ENCODE measurements around the gene LPIN1.

Gene LPIN1

DNA sequence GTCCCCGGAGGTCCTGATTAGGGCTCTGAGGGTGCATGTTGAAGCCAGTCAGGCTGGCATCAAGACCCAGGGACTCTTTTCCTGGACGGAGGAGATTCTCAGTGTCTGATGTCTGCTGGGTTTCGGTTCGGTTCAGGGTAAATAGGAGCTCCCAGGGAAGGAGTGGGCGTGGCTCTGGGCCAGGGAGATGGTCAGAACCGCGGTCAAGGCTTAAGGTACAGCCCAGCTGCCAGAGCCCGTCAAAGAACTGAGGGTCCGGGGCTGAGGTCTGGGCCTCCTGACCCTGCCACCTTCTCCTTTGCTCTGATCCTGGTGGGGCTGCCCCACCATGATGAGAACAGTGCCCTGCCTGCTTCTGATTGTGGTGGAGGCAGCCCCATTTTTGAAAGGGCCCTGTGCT is 39.8 kb downstream of the LPIN1 start:
- no peak for DNase-seq

DNA sequence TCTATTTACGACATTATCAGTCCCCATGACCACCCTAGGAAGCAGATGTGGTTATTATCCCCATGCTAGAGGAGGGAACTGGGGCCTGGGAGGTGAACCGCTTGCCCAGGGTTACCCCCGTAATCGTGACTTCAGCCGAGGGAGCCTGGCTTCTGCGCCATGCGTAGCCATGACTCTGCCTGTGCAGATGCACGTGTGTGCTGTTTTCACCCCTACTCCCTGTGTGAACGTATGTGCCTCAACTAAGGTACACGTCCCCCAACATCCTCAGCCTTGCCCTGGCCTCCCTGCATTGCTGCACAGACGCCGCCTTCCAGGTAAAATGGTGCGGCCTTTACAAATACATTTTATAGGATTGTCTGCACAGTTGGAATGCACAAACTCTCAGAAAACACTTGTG is 40.2 kb downstream of the LPIN1 start:
- DNase-seq = no peak

DNA sequence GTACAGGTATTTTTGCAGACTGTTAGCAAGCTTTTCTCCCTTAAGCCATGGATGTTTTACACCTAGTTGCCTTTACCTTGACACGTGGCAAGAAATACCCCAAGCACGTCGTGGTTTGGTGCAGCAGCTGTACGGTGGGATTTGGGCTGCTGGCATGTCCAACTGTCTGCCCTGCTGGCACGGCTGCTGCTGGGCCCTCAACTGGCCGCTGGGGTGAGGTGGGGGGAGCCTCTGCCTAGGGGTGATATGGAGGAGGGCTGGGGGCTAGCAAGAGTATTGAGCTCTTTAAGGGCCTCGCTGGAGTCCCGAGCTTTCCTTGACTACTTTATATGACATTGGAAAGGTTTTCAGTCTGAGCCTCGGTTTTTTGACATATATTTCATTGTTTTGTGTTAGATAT is 41.6 kb downstream of the LPIN1 start:
- DNase-seq = no peak

DNA sequence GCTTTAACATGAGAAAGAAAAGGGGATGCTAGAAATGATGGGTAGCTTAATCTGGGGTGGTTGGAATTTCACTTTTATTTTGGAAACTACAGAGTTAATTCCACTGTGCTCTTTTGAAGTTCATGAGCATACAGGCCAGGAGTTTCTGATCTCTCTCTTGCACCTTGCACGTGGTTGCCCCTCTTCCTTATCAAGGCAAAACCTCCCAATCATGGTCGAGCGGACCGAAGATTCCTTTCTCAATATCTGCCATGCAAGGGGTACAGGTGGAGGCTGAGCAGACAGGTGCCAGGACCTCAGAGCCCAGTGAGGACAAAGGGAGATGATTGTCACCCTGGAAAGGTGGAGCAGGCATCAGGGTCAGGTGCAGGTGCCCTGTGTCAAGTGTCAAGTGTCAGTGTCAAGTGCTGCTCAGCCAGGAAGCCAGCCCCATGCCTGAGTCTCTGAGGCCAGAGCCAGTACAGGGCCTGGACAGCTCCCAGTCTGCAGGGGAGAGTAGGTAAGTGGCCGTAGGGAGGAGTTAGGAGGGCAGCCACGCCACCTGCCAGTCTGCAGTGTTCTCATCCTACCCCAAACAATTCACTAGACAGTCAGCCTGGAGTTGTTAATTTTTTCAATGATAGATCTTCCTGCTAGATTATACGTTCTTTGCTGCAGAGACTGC is 42.2 kb downstream of the LPIN1 start:
- no peak for DNase-seq

DNA sequence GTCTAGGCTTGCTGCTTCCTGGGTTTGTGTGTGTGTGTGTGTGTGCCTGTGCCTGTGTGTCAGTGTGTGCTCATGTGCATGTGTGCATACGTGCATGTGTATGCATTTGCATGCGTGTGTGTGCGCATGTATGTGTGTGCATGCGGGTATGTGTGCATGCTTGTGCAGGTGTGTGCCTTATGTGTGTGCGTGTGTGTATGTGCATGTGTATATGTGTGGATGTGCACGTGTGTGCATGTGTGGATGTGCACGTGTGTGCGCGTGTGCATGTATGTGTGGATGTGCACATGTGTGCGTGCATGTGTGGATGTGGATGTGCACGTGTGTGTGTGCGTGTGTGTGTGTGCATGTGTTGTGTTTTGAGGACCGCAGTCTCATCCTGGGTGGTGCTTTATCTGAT is 42.8 kb downstream of the LPIN1 start:
- no peak for DNase-seq

DNA sequence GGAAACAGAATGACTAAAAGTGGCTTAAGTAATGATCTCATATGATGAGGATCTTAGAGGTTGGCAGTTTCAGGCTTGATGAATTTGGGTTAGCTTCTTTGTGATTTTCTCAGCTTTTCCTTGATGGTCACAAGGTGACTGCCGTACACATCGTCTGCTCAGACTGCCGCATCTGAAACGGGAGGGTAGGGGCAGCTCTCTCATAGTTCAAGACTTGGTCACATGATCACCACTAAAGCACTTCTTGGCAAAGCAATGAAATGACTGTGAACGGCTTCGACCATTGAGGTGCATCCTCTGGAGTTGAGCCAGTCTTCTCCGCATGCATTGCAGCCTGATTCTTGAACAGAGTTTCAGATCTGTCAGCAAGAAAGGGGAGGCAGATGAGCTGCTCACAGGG is 43.8 kb downstream of the LPIN1 start:
- no peak for DNase-seq

DNA sequence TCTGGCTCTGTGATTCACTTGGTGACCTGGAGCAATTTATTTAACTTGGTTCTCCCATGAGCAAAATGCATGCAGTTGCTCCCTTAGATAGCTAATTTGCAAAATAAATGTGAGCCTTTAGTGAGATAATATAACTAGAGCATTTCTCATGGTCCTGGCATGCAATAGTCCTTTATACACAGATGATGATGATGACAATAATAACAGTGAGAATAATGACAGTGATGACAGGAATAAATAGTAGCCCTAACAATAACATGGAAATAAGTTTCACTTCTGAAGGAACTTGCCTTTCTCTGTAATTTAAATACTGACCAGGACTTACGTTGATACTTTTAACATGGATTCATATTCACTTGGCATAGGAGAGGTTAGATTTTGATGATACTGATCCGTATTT is 49.2 kb downstream of the LPIN1 start:
- DNase-seq = no peak

DNA sequence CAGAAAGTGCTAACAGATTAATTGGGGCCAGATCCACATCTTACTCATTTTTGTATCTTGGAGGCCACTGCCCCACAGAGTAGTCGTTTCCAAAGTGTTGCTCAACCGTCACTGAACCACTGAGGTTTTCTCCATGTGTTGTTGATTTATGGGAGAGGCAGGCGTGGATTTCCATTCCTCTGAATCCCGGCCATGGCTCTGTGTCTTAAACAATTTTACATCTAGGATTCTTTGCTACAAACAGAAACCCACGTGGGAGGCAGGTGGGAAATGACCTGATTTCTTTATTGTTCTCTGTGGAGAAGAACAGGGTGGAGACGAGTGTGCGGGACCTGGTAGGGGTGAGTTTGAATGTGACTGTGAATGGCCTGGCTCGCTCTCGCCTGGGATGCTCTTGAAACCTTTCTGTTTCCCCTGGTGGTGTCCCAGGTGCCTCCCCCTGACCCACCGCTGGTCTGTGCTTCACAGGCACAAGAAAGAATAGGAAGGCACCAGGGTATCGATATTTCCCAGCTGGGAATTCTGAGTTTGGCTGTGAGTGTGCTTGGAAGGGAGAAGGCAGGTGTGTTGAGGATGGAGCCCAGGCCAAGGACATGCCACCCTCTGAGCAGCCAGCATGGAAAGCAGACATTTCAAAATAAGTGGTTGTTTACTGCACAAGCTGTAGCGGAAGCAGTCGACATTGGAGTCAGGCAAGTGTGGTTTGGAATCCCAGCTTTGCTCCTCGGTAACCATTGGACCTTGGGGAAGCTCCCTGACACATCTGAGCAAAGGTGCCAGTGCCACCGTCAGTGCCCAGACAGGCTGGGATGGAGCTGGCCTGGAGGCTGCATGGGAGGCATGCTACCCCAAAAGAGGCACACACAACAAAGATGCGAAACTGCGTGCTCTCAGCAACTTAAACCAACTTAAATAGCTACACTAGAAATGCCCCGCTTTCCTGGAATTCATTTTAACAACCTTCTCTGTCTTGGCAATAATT is 50.0 kb downstream of the LPIN1 start:
- no peak for DNase-seq

DNA sequence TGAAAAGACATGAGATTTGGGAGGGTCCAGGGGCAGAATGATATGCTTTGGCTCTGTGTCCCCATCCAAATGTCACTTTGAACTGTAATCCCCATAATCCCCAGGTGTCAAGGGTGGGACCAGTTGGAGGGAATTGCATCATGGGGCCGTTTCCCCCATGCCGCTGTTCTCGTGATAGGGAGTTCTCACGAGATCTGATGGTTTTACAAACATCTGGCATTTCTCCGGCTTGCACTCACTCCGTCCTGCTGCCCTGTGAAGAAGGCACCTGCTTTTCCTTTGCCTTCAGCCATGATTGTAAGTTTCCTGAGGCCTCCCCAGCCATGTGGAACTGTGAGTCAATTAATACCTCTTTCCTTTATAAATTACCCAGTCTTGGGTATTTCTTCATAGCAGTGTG is 51.4 kb downstream of the LPIN1 start:
- DNase-seq = no peak

DNA sequence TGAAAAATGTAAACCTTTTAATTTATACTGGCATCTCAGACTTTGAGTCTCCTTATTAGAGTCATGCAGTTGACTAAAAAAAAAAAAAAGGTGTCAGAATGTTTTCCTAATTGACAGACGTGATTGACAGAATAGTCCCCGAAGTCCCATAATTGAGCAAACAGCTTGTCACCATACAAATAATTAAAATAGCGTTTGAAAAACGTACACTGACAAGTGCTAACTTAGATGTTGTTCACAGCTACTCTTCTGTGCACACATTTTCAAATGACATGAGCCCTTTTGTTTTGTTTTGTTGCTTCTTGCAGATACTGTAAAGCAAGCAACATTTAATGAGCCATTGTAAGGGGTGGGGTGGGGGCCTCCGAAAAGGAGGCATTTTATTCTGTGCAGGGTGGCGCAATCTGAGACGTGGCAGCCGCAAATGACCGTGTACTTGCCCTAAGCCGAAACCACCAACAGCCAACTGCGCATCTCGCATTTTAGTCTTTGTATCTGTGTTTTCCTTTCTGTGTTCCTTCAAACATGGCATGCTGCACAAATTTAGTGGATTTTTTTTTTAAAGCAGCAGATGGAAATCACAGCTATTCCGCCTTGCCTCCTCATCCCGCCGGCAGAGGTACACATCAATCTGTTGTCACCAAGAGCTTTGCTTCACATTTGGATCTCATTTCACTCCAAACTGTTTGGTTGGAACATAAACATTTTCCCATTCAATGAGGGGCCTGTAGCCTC is 52.4 kb downstream of the LPIN1 start:
- DNase-seq = no peak

DNA sequence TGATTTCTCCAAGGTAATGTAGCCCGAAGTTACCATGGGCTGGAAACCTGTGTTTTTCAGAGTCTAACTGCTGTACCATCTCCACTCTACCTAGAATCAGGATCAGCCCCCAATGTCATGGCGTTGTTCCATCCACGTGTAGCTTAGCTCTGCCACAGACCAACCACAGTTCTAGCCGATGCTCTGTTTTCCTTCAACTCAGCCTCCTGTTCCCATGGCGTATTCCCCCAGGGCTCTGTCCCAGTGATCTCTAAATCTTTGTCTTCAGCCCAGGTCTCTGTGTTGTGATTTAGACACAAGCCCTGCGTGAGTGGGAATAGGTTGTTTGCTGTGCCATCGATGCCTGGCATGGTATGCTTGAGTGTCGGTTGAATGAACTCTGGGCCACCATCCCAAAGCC is 53.4 kb downstream of the LPIN1 start:
- DNase-seq = no peak

DNA sequence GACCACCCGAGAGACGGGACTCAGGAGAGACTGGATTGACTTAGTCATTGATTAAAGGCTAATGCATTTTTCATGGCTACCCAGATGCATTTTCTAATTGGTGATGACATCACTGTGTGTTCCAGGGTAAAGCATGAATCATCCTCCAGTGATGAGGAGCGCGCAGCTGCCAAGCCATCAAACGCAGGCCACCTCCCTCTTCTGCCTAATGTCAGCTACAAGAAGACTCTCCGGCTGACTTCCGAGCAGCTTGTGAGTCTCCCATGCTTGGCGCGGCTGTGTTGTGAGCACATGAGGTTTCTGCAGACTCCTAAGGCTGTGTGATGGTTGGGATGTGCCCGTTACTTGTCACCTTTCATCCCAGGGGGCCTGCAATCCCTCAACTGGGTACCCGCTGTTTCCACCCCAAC is 56.4 kb downstream of the LPIN1 start:
- DNase-seq = no peak

DNA sequence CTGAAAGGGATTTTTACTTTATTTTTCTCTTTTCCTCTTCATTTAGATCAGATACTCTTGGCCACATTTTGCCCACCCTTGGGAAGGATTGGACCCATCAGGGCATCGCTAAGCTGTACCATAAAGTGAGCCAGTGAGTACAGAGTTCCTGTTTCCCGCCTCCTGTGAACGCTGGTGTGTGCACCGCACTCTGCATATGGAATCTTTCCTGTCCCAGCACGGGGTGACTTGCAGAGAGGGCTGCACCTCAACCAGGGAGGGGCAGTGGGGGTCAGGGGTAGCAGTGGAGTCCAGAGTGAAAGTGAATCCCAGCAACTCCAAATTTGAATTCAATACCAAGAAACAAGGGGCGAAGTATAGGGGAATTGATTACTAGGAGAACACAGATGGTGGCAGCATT is 58.6 kb downstream of the LPIN1 start:
- DNase-seq = no peak

DNA sequence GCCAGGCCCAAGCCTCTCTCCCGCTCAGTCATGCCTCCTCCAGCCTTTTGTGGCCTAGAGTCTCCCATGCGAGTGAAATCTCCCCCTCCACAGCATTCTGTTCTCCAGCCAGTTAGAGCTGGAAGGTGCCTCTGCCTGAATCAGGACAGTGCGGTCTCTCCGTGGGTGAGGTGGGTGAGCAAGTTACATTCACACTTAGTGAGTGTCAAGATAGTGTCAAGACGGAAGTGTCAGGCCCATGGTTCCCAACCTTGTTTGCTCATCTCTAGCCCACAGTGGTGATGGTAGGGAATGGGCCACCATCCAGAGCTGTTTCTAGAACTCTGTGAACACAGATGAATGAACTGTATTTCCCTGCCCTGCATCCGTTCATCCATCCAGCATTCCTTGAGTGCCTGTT is 59.5 kb downstream of the LPIN1 start:
- no peak for DNase-seq

DNA sequence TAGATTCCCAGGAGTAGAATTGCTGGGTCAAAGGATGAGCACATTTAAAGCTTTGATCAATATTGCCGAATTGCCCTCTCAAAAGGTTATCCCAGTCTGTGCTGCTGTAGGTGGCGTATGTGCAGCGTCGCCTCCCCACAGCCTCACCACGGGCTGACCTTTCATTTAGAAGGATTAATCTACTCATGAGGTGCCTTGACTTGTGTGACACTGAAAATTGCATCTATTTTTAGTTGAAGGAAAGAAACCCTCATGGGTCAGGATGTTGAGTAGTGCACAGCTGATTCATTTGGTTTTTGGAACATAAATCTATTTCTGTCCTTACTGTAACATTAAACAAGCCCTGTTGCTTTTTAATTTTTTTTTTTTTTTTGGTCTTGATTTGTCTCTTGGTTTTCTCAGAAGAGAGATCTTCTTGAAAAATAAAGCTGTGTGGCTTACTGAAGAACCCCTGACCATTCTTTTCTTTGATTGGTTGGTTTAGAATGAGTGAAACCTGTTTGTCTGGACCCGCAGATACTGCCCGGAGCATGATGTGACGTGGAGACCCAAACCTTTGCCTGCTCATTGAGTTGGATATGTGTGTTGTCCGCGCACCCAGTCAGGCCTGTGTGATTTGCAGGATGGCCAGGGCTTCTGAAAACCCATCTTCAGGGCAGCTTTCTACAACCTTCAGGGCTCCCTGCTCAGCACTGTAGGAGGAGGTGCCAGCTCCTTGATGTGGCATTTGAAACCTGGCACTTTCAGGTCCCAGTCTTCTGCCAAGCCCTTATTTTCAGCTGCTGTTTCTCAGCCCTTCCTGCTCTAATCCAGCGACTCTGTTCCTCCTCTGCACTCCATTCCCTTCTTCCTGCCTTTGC is 61.0 kb downstream of the LPIN1 start:
- DNase-seq = no peak

DNA sequence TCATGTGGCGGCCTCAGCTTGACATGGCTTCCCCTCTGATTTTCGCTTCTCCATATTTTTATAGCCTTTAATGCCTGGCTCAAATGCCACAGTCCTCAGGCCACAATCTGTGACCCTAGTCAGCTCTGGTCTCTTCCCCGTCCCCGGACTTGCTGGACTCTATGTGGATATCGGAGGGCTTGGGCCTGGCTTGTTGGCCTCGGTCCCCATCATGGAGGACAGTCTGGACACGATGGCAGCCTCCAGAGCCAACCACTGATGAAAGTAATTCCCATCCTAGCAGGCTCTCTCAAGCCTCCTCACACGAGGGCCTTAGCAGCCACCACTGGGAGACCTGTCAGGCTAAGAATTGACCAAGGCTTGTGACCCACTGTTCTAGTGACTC is 61.6 kb downstream of the LPIN1 start:
- DNase-seq = no peak

DNA sequence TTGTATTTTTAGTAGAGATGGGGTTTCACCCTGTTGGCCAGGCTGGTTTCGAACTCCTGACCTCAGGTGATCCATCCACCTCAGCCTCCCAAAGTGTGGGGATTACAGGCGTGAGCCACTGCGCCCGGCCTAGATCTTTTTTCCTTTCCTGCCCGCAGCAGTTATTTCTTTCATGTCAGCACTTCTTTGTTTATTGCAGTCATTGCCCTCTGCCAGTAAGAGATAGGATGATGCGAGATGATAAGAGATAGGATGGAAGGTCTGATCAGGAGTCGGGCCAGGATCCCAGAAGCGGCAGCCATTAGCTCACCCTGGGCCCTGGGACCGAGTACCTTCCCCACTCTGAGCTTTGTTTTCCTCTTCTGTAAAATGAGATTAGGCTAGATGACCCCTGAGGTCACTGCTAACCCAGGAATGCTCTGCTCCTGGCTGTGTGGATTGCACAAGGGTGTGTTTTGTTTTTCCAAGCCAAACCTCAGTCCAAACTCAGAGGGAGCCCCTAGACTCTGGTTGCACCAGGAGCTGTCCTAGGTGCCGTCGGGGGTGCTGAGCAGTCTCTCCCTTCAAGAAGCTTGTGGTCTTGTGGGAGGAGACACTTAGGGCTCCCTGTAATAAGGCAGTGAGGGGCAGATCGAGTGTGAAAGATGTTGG is 63.3 kb downstream of the LPIN1 start:
- no peak for DNase-seq

DNA sequence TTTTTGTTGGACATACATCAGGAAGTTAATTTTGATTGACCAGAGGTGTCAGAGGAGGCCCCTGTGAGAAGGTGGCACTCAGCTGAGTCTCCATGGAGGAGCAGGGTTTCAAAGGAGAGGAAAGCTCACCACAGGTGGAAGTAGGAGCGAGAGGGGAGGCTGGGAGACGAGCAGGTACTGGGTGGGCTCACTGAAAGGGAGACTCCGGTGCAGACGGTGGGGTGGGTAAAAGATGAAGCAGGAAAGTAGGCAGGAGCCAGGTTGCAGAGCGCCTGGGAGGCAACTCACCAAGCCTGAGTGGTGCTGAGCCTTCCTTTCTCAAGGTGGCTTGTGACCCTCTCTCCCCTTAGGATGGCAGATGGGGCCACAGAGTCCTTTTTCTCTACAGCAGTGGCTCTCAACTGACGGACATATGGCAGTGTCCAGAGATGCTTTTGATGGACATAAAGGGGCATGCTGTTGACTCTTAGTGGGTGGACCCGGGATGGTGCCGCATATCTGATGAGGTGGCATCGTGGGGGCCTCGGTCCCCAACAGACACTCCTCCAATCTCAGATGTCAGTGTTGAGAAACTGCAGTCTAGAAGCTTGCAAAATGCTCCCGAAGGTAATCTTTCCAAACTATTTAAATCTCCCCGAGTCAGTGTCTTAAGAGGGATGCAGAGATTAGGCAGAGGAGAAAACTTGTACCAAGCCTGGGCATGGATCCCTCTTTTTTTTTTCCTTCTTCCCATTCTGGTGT is 64.0 kb downstream of the LPIN1 start:
- DNase-seq = no peak

DNA sequence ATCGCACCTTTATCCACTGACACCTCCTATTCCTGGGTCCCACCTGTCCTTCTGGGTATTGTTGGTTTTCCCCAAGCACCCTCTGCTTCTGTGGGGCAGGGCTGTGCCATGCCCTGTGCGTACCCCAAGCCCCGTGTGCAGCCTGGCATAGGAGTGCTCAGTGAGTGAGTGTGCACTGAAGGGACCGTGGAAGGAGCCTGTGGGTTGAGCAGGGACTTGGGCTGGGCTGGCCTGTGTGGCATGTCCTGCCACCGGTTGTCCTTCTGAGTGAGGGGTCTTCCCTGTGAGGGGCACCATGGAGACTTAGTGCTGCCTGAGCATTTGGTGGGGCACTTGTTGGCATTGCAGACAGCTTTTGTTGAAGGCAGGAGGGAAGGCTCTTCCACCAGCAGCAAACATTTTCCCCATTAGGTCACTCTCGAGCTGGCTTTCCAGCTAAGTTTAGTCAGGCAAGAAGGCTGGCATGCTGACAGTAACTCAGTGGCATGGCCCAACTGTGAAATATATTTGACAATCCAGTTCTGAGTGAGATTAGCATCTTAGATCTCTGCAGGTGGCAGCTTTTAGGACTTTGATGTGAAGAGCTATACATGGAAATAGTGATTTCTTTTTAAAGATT is 64.7 kb downstream of the LPIN1 start:
- DNase-seq = no peak

DNA sequence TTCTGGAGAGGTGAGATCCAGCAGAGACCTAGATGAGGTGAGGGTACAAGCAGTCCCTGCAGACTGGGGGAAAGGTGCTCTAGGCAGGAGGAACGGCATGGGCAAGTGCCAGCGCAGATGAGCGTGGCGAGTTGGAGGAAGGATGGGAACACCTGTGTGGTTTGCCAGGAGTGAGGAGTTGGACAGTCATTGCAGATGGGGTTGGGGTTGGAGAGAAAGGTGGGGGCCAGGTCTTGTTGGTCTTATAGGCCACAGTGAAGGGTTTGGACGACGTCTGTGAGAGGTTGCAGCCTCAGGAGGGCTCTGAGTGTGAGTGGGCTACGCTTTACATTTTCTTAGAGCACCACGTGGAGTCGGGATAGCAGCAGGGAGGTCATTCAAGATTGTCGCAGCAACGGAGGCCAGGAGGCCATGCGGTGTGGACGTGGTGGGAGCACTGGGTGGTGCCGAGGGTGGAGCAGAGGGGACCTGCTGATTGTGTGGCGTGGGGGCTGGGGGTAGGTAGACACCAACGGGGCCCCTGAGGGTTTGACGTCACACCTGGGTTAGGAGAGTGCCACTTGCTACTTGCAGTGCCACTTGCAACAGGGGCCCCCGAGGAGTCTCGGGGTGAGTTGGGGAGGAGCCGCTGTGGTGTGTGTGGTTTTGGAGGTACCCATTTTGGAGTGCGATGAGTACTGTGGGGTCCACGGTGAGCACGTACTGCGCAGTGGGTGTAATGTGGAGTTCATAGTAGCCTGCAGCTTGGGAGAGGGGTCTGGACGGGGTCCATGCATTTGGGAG is 66.2 kb downstream of the LPIN1 start:
- DNase-seq = no peak
